Naive thymus-derived CD8-positive, alpha-beta T cell (primary cell): ENCODE data around the gene OVOL3. TPM values are rescaled to one million over a fixed set of nuclear protein-coding genes. Genes with fewer than 3 reads are reported as not detected.
"Not testable (repeated sequence)": the region's sequence is repeated elsewhere in the genome, so short reads cannot be mapped to it uniquely, and the experiment has no call there.

Source experiments
- ATAC-seq, 2 donors: fragments of 150-1000 bp; cut with Tn5 transposase in 1 of 2; sonication (Bioruptor Pico), chemical (Tn5 transposase) in 1 of 2; 1 replicate in 1 of 2; 2 replicates in 1 of 2; pipeline ENCODE4 v1.10.0; 2021; ENCODE audit warnings: mild to moderate bottlenecking in 2 of 2, moderate library complexity in 2 of 2
- POLR2A ChIA-PET: fragments of 350-600 bp; sonication (Branson Sonifier 250); formaldehyde crosslinking; loops from one replicate; lab custom pipeline; 2021; ENCODE audit warnings: antibody characterized with exemption; lab: Charles Lee
- DNase-seq, 10 donors: peaks; one replicate each; pipeline versions ENCODE4 v3.0.0 to v3.0.0-alpha.2; 2020 to 2022
- H3K27ac Mint-ChIP-seq, 10 donors: one replicate each; pipeline ENCODE4 v1.8.0; 2020 to 2022; ENCODE audit warnings: mild to moderate bottlenecking in 10 of 10, mixed read lengths in 10 of 10, moderate library complexity in 4 of 10, inconsistent platforms in 1 of 10
- H3K27me3 Mint-ChIP-seq, 5 donors: one replicate each; pipeline ENCODE4 v1.8.0; 2021 to 2022; ENCODE audit warnings: mixed read lengths in 5 of 5
- H3K36me3 Mint-ChIP-seq, 3 donors: one replicate each; pipeline ENCODE4 v1.8.0; 2020 to 2022; ENCODE audit warnings: mixed read lengths in 3 of 3, mild to moderate bottlenecking in 2 of 3, inconsistent platforms in 1 of 3
- H3K4me1 Mint-ChIP-seq, 4 donors: one replicate each; pipeline ENCODE4 v1.8.0; 2021 to 2022; ENCODE audit warnings: mixed read lengths in 4 of 4
- H3K4me3 Mint-ChIP-seq, 10 donors: one replicate each; pipeline ENCODE4 v1.8.0; 2020 to 2022; ENCODE audit warnings: mild to moderate bottlenecking in 10 of 10, mixed read lengths in 10 of 10, moderate library complexity in 6 of 10, inconsistent platforms in 1 of 10
- H3K9me3 Mint-ChIP-seq, 9 donors: one replicate each; pipeline ENCODE4 v1.8.0; 2020 to 2022; ENCODE audit warnings: mixed read lengths in 9 of 9, mild to moderate bottlenecking in 3 of 9, inconsistent platforms in 1 of 9, moderate library complexity in 1 of 9
- polyA plus RNA-seq, 3 donors: library from polyadenylated mRNA; unstranded; fragments of 300-500 nt; fragmentation: Illumina TruSeq; gene quantifications; one replicate each; pipeline ENCODE4 v1.2.3, GENCODE V29; 2021
- total RNA-seq, 8 experiments: library from RNA in 2 of 8; stranded (reverse) in 2 of 8; gene quantifications; one replicate each; pipeline ENCODE4 v1.2.3 and lab custom pipeline; 2021 to 2026

OVOL3 gene
- not detected for total RNA-seq
- not detected for polyA plus RNA-seq
- total RNA-seq (lab: John Stamatoyannopoulos, UW): 0 reads per million in 6 experiments

- POLR2A ChIA-PET: interaction anchor here (0.6 kb wide), 1 partner anchor 42 kb away, joined by 3 read pairs; no protein-coding TSS in a partner anchor
- Mint-ChIP-seq H3K27me3 (peaks cover 0 to 4% (median 0%) of the 10 kb centered on the region in 5 donors), H3K4me3 (peak within 1 kb of the TSS in 2 of 10 donors; percentile 29 to 62), H3K9me3 (peaks cover 0 to 3% (median 0%) of the 10 kb centered on the region in 9 donors), H3K4me1 (peaks cover 12 to 29% (median 26%) of the 10 kb centered on the region in 4 donors), H3K27ac (peak within 1 kb of the TSS in 2 of 10 donors; percentile 34 to 50), H3K36me3 (peaks cover 0 to 21% (median 7%) of the 10 kb centered on the region in 3 donors)
- DNase-seq: no peak
- ATAC-seq: no peak
These were observed at the start of gene OVOL3 for GRCh38 chr19:36110487-36111199. Gene OVOL3 (plus strand): TSS chr19:36111143. CDS start chr19:36111203, 60 bp downstream.

- DNase-seq (no peak), ATAC-seq (no peak)
- Mint-ChIP-seq H3K9me3 (no peaks in the 10 kb centered on the region), H3K4me3 (no peak overlapping the region), H3K36me3 (no peaks in the 10 kb centered on the region), H3K4me1 (no peaks in the 10 kb centered on the region), H3K27ac (no peak overlapping the region), H3K27me3 (no peaks in the 10 kb centered on the region)
- POLR2A ChIA-PET: interaction anchor here (0.5 to 1.0 kb wide), 2 partner anchors 9 to 116 kb away, joined by 3 to 4 read pairs; no protein-coding TSS in a partner anchor
These were observed 49.6 kb upstream of the OVOL3 start for GRCh38 chr19:36061367-36061766.

DNA sequence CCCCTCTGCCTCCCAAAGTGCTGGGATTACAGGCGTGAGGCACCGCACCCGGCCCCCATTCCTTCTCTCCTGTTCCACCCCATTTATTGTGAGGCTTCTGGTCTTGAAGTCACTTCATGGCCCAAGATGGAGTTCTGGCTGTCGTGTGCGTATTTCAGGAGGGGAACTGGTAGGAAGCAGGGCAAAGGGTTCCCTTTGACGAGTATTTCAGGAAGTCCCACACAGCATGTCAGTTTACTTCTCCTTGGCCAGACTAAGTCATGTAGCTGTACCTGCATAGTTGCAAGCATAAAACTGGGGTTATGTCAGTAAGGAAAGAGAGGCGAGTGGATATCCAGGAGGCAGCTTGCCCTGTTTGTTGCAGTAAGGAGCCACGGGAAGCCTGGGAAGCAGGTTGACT, 46.1 kb upstream of the OVOL3 start:
- Mint-ChIP-seq H3K36me3 (peaks cover 0 to 3% (median 0%) of the 10 kb centered on the region in 3 donors), H3K27me3 (no peaks in the 10 kb centered on the region), H3K27ac (no peak overlapping the region), H3K4me1 (no peaks in the 10 kb centered on the region), H3K4me3 (no peak overlapping the region), H3K9me3 (no peaks in the 10 kb centered on the region)
- no peak for DNase-seq
- ATAC-seq: no peak
- POLR2A ChIA-PET: no interaction called here

DNA sequence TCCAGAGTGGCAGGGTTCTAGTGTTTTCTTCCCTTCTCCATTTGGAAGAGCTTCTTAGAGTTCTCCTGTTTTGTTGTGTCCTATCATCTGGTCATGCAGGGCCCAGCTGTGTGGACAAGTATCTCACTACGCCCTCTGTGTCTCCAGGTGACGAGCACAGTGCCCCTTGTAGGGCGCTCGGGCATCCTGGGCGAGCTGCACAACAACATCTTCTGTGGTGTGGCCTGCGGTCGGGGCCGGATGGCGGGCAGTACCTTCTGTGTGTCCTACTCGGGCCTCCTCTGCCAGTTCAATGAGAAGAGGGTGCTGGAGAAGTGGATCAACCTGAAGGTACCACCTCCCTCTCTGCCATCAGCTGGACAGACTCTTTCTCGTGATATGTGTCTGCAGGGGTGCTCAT, 43.3 kb upstream of the OVOL3 start:
- H3K4me1 Mint-ChIP-seq: no peaks in the 10 kb centered on the region
- POLR2A ChIA-PET: no interaction called here
- no peak overlapping the region for H3K27ac Mint-ChIP-seq
- ATAC-seq (no peak), DNase-seq (no peak)
- H3K9me3 Mint-ChIP-seq: no peaks in the 10 kb centered on the region
- no peaks in the 10 kb centered on the region for H3K27me3 Mint-ChIP-seq
- no peak overlapping the region for H3K4me3 Mint-ChIP-seq
- peaks cover 0 to 7% (median 0%) of the 10 kb centered on the region in 3 donors for H3K36me3 Mint-ChIP-seq

- H3K9me3 Mint-ChIP-seq, H3K4me1 Mint-ChIP-seq, H3K27ac Mint-ChIP-seq, DNase-seq, POLR2A ChIA-PET, ATAC-seq, H3K27me3 Mint-ChIP-seq, H3K4me3 Mint-ChIP-seq, H3K36me3 Mint-ChIP-seq: not testable (repeated sequence)
These were observed 42.0 kb upstream of the OVOL3 start for GRCh38 chr19:36068810-36069499.

GRCh38 chr19:36072081-36072480, 38.9 kb upstream of the OVOL3 start:
- POLR2A ChIA-PET: no interaction called here

DNA sequence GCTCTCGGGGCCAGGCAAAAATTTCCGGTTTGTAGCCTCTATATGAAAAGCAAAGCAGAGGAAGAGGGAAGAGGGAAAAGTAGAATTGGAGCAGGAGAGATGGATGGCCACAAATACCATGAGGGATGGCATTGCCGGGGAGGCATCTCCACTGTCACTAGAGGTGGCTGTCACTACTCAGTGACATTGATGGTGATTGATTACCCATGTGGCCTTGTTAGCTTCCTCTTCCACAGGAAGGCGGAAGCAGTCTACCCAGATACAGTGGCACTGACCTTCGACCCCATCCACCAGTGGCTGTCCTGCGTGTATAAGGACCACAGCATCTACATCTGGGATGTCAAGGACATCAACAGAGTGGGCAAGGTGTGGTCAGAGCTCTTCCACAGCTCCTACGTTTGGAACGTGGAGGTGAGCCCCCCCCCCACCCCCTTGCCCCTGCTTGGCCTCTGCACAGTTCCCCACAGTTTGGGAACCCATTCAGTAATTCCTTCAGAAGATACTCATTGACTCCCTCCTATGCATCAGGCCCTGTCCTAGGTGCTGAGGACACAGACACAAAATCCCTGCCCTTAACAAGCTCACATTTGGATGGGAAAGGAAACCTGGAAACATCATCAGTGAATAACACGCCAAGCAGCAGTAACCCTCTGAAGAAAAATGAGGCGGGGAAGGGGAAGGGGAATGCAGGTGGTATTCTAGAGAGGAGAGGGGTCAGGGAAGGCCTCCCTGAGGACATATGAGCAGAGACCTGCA, 37.6 kb upstream of the OVOL3 start:
- no peaks in the 10 kb centered on the region for H3K4me1 Mint-ChIP-seq
- H3K36me3 Mint-ChIP-seq: peaks cover 0 to 5% (median 0%) of the 10 kb centered on the region in 3 donors
- DNase-seq (no peak), ATAC-seq (no peak)
- H3K27me3 Mint-ChIP-seq: no peaks in the 10 kb centered on the region
- no peak overlapping the region for H3K4me3 Mint-ChIP-seq
- POLR2A ChIA-PET: interaction anchor here (0.6 kb wide), 1 partner anchor 104 kb away, joined by 3 read pairs; no protein-coding TSS in a partner anchor
- H3K9me3 Mint-ChIP-seq: no peaks in the 10 kb centered on the region
- H3K27ac Mint-ChIP-seq: no peak overlapping the region

More at GRCh38 chr19:36072081-36072480, 38.9 kb upstream of the OVOL3 start:
- no peak overlapping the region for H3K4me3 Mint-ChIP-seq
- DNase-seq (no peak), ATAC-seq (no peak)
- H3K27me3 Mint-ChIP-seq: no peaks in the 10 kb centered on the region
- H3K27ac Mint-ChIP-seq: no peak overlapping the region
- no peaks in the 10 kb centered on the region for H3K4me1 Mint-ChIP-seq
- H3K9me3 Mint-ChIP-seq: no peaks in the 10 kb centered on the region
- H3K36me3 Mint-ChIP-seq: peaks cover 0 to 7% (median 0%) of the 10 kb centered on the region in 3 donors

DNA sequence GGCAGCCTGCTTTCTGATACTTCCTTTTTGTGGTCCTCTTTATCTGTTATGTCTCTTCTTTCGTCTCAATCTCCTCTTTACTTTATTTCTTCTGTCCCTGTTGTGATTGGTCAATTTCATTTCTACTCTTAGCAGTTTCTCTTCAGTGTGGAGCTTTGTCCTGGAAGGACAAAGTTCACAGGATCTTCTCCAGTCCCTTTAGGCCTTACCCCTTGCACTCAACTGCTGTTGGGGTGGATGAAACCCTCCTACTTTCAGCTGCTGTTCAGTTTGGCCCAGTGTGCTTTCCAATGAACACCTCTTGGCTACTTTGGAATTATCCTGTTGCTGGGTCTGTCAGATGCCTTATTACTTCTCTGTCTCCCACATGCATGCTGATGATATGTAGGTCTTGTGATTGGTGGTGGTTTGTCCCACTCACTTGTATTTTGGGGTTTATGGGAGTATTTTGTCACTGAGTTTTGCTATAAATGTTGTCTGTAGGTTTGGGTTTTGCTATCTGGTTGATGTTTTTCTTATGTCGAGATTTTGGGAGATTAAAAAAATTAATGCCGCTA, 31.5 kb upstream of the OVOL3 start:
- Mint-ChIP-seq H3K4me3 (no peak overlapping the region), H3K27me3 (no peaks in the 10 kb centered on the region), H3K27ac (peak overlapping the region in 3 of 10 donors; percentile 9 to 57 (median 21)), H3K4me1 (no peaks in the 10 kb centered on the region), H3K36me3 (peaks cover 0 to 3% (median 0%) of the 10 kb centered on the region in 3 donors), H3K9me3 (no peaks in the 10 kb centered on the region)
- ATAC-seq (no peak), DNase-seq (no peak)
- POLR2A ChIA-PET: interaction anchor here (0.6 kb wide), 1 partner anchor 1802 kb away, joined by 11 read pairs; no protein-coding TSS in a partner anchor

- ATAC-seq (no peak), DNase-seq (no peak)
- H3K27ac Mint-ChIP-seq: no peak overlapping the region
- H3K36me3 Mint-ChIP-seq: peaks cover 0 to 3% (median 0%) of the 10 kb centered on the region in 3 donors
- H3K9me3 Mint-ChIP-seq: no peaks in the 10 kb centered on the region
- H3K4me3 Mint-ChIP-seq: no peak overlapping the region
- no peaks in the 10 kb centered on the region for H3K27me3 Mint-ChIP-seq
- POLR2A ChIA-PET: no interaction called here
- H3K4me1 Mint-ChIP-seq: no peaks in the 10 kb centered on the region
These were observed 29.6 kb upstream of the OVOL3 start for GRCh38 chr19:36081385-36081784.

GRCh38 chr19:36081894-36082293, 29.0 kb upstream of the OVOL3 start:
- Mint-ChIP-seq H3K27ac (no peak overlapping the region), H3K27me3 (no peaks in the 10 kb centered on the region), H3K36me3 (peaks cover 0 to 3% (median 0%) of the 10 kb centered on the region in 3 donors), H3K9me3 (no peaks in the 10 kb centered on the region), H3K4me1 (no peaks in the 10 kb centered on the region), H3K4me3 (no peak overlapping the region)
- no peak for DNase-seq
- ATAC-seq: no peak
- POLR2A ChIA-PET: interaction anchor here (0.5 kb wide), 1 partner anchor 1828 kb away, joined by 3 read pairs; no protein-coding TSS in a partner anchor

DNA sequence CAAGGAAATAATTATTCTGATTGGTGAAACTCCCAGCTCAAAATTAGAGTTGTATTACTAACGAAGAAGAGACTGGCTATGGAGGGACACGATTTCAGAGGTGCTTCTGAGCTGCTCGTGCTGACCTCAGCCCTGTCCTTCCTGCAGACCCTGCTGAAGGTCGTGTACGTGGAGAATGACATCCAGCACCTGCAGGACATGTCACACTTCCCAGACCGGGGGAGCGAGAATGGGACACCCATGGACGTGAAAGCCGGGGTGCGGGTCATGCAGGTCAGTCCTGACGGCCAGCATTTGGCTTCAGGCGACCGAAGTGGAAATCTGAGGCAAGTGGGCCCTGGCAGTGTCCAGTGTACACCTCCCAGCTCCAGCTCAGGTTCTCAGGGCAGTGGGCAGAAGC, 28.0 kb upstream of the OVOL3 start:
- Mint-ChIP-seq H3K36me3 (peaks cover 0 to 3% (median 0%) of the 10 kb centered on the region in 3 donors), H3K27ac (no peak overlapping the region), H3K27me3 (no peaks in the 10 kb centered on the region), H3K4me3 (no peak overlapping the region), H3K9me3 (no peaks in the 10 kb centered on the region), H3K4me1 (no peaks in the 10 kb centered on the region)
- ATAC-seq: no peak
- POLR2A ChIA-PET: no interaction called here
- DNase-seq: no peak
